ENCODE data around the gene B4GALNT2. TPM values are rescaled to one million over a fixed set of nuclear protein-coding genes. Genes with fewer than 3 reads are reported as not detected.

B4GALNT2 gene
- total and polyA plus RNA-seq, 2 of the 13 experiments (the other 11 are each of a cell fraction or from before 2014, with no cell fraction given) = not detected

- TF ChIP-seq HMGXB4 (CRISPR knock-in tag; IDR thresholded peaks at IDR 0.05; ENCODE audit: borderline replicate concordance in 1 of 2, low read depth in 1 of 2) (peak in 1 of 2 experiments; percentile 68; a peak in 1 of 4 replicates), MED1 (CRISPR knock-in tag; IDR thresholded peaks at IDR 0.05) (0 out of 2 replicates have a peak, but pooled peaks have one; percentile 16), NFKB2 (CRISPR knock-in tag; IDR thresholded peaks at IDR 0.05; ENCODE audit: borderline replicate concordance) (no peak; the same call in 1 of the 2 replicates), ZNF207 (IDR thresholded peaks at IDR 0.05; ENCODE audit: borderline replicate concordance) (no peak), GTF3A (CRISPR knock-in tag; conservative IDR thresholded peaks at IDR 0.05) (0 out of 2 replicates have a peak, but pooled peaks have one; percentile 57), HMG20B (CRISPR knock-in tag; conservative IDR thresholded peaks at IDR 0.05) (no peak), ZNF775 (CRISPR knock-in tag; IDR thresholded peaks at IDR 0.05; ENCODE audit: borderline replicate concordance) (0 out of 2 replicates have a peak, but pooled peaks have one; percentile 60), TP53 (CRISPR knock-in tag; conservative IDR thresholded peaks at IDR 0.05) (no peak), RARG (CRISPR knock-in tag; IDR thresholded peaks at IDR 0.05; ENCODE audit: low read depth) (no peak), ZUFSP (CRISPR knock-in tag; IDR thresholded peaks at IDR 0.05; ENCODE audit: borderline replicate concordance) (no peak), ARHGAP35 (CRISPR knock-in tag; IDR thresholded peaks at IDR 0.05; ENCODE audit: borderline replicate concordance) (0 out of 2 replicates have a peak, but pooled peaks have one; percentile 37), TIGD3 (CRISPR knock-in tag; IDR thresholded peaks at IDR 0.05; ENCODE audit: borderline replicate concordance) (no peak), WIZ (CRISPR knock-in tag; IDR thresholded peaks at IDR 0.05) (no peak), POLR2A (IDR thresholded peaks at IDR 0.05; ENCODE audit: insufficient read depth in 1 of 2, low read depth in 2 of 2, low read length in 2 of 2) (no peak), ZNF605 (CRISPR knock-in tag; IDR thresholded peaks at IDR 0.05) (peak; percentile 55; the same call in 1 of the 2 replicates), ZNF782 (CRISPR knock-in tag; IDR thresholded peaks at IDR 0.05; ENCODE audit: borderline replicate concordance) (0 out of 2 replicates have a peak, but pooled peaks have one; percentile 22), ZNF713 (CRISPR knock-in tag; IDR thresholded peaks at IDR 0.05) (no peak), ZNF704 (CRISPR knock-in tag; IDR thresholded peaks at IDR 0.05; ENCODE audit: borderline replicate concordance) (no peak), ZNF614 (CRISPR knock-in tag; IDR thresholded peaks at IDR 0.05; ENCODE audit: borderline replicate concordance) (peak; percentile 21; the same call in 1 of the 2 replicates), HOXD1 (CRISPR knock-in tag; IDR thresholded peaks at IDR 0.05) (no peak), ZNF616 (CRISPR knock-in tag; IDR thresholded peaks at IDR 0.05; ENCODE audit: low read depth) (no peak), ZFP62 (CRISPR knock-in tag; IDR thresholded peaks at IDR 0.05) (no peak), ZNF589 (CRISPR knock-in tag; conservative IDR thresholded peaks at IDR 0.05) (0 out of 2 replicates have a peak, but pooled peaks have one; percentile 22), ZSCAN25 (CRISPR knock-in tag; IDR thresholded peaks at IDR 0.05) (0 out of 2 replicates have a peak, but pooled peaks have one; percentile 37)
Measured at GRCh38 chr17:49132699-49133364, at the start of gene B4GALNT2 (continued).
